GM13976 (cell line): ENCODE results near the gene ADCY5.

Source experiments
- DNase-seq: peaks from one replicate; pipeline ENCODE4 v3.0.0; 2012; ENCODE audit warnings: low spot score
- CTCF ChIP-seq: IDR thresholded peaks from 2 replicates; pipeline ENCODE4 v1.5.1; 2012; ENCODE audit warnings: borderline replicate concordance, mild to moderate bottlenecking; ENCODE audit not compliant: insufficient read depth; ENCODE audit errors: extremely low read depth, missing control alignments, control extremely low read depth
- in situ Hi-C: fragments of 300-500 bp; cut with MboI; formaldehyde crosslinking; loops from one replicate; pipeline ENCODE4 v1.12.0; 2022; ENCODE audit warnings: low sequenced_read_pairs, mixed read lengths, inconsistent platforms; ENCODE audit not compliant: unreplicated experiment

The ADCY5 gene

GRCh38 chr3:123347205-123347604 lies 101.7 kb downstream of the ADCY5 start:
- TF ChIP-seq CTCF = no peak
- DNase-seq = no peak
- in situ Hi-C loops = no loop called here

GRCh38 chr3:123346021-123346420 lies 102.9 kb downstream of the ADCY5 start:
- DNase-seq = no peak
- TF ChIP-seq CTCF = no peak
- in situ Hi-C loops = no loop called here

- in situ Hi-C loops = no loop called here
- no peak for DNase-seq
- TF ChIP-seq CTCF = no peak
These were observed 103.8 kb downstream of the ADCY5 start for GRCh38 chr3:123344907-123345594.

- in situ Hi-C loops = no loop called here
- TF ChIP-seq CTCF = no peak
- DNase-seq = no peak
These were observed 104.5 kb downstream of the ADCY5 start for GRCh38 chr3:123344175-123344906.

GRCh38 chr3:123343296-123344174 lies 105.4 kb downstream of the ADCY5 start:
- in situ Hi-C loops = no loop called here
- no peak for TF ChIP-seq CTCF
- DNase-seq = no peak

- TF ChIP-seq CTCF = no peak
- in situ Hi-C loops = no loop called here
- no peak for DNase-seq
These were observed 106.2 kb downstream of the ADCY5 start for GRCh38 chr3:123342631-123343080.
